Kidney (tissue), 14 donors: Measurements from ENCODE around the gene ALDH1L2. TPM values are rescaled to one million over a fixed set of nuclear protein-coding genes. Genes with fewer than 3 reads are reported as not detected.

ENCODE experiments used
- DNase-seq, 5 donors: peaks; one replicate each; pipeline ENCODE4 v3.0.0-alpha.2; 2013 to 2020
- FAIRE-seq: peaks from 2 replicates; lab custom pipeline; 2012; peaks lifted over from hg19 to GRCh38; lab: Jason Lieb, UNC
- H3K27ac ChIP-seq, 2 donors: one replicate each; pipeline ENCODE4 v1.7.0; 2013; ENCODE audit warnings: low read depth in 2 of 2, low read length in 2 of 2, inconsistent platforms in 1 of 2
- H3K27me3 ChIP-seq: one replicate; pipeline ENCODE4 v1.7.1; 2013; ENCODE audit warnings: low read length, inconsistent platforms; ENCODE audit not compliant: control insufficient read depth, insufficient read depth
- H3K36me3 ChIP-seq, 3 donors: one replicate each; pipeline versions ENCODE4 v1.7.0 to v1.7.1; 2013; ENCODE audit warnings: low read length in 3 of 3, control low read depth in 1 of 3, inconsistent platforms in 1 of 3; ENCODE audit not compliant: insufficient read depth in 3 of 3, control insufficient read depth in 2 of 3
- H3K4me1 ChIP-seq, 3 donors: one replicate each; pipeline versions ENCODE4 v1.7.0 to v1.7.1; 2013; ENCODE audit warnings: low read length in 3 of 3, inconsistent platforms in 1 of 3, low read depth in 1 of 3; ENCODE audit not compliant: control insufficient read depth in 2 of 3, insufficient read depth in 2 of 3
- H3K4me3 ChIP-seq, 3 donors: one replicate each; pipeline versions ENCODE4 v1.7.0 to v1.8.1; 2013; ENCODE audit warnings: low read length in 3 of 3, control low read depth in 1 of 3, inconsistent platforms in 1 of 3
- H3K9ac ChIP-seq, 3 donors: one replicate each; pipeline versions ENCODE4 v1.7.0 to v1.7.1; 2013; ENCODE audit warnings: low read length in 3 of 3, control low read depth in 1 of 3, inconsistent platforms in 1 of 3
- H3K9me3 ChIP-seq, 3 donors: one replicate each; pipeline versions ENCODE4 v1.7.0 to v1.7.1; 2013; ENCODE audit warnings: low read length in 3 of 3, control low read depth in 1 of 3, inconsistent platforms in 1 of 3; ENCODE audit not compliant: control insufficient read depth in 2 of 3, insufficient read depth in 1 of 3
- CTCF ChIP-seq: IDR thresholded peaks from 3 replicates; pipeline ENCODE4 v1.5.1; 2012; ENCODE audit warnings: mild to moderate bottlenecking, moderate library complexity, borderline replicate concordance; ENCODE audit not compliant: insufficient read depth; ENCODE audit errors: extremely low read depth
- intact Hi-C: fragments of 100-400 bp; cut with DNase I; formaldehyde crosslinking; loops from one replicate; pipeline ENCODE4 v1.11.1; 2022
- polyA plus RNA-seq: library from polyadenylated mRNA; stranded (reverse); fragments of 350-450 nt; fragmentation: Illumina TruSeq; extraction: RNeasy Lipid Tissue Mini Kit (QIAGEN cat#74804); gene quantifications from one replicate; pipeline ENCODE4 v1.2.3, GENCODE V29; 2014; ENCODE audit warnings: low read depth, low replicate concordance; ENCODE audit not compliant: insufficient read depth
- total RNA-seq: library from RNA; stranded (reverse); fragmentation: NEBNext Ultra II Directional; extraction: Animal tissue kit (Norgen Biotek cat#: 25700); gene quantifications from one replicate; pipeline ENCODE4 v1.2.1, GENCODE V29; 2021
- donor health status: control.
- donor health status: control.
- donor health status: control.
- donor health status: control.
- donor health status: control.
- donor health status: DM: yes; HTN: yes; CAD: no.
- donor health status: Normal renal cell carcinoma (clear cell type).

The ALDH1L2 gene
- total and polyA plus RNA-seq, 2 donors from 2014 or later = 0.28 to 17.2 TPM

- DNase-seq = no peak
- no peaks in the 10 kb centered on the region for H3K9me3 ChIP-seq
- no peaks in the 10 kb centered on the region for H3K4me1 ChIP-seq
- intact Hi-C loops = no loop called here
- no peak for TF ChIP-seq CTCF
- no peak overlapping the region for H3K9ac ChIP-seq
- H3K4me3 ChIP-seq = no peak overlapping the region
- H3K27ac ChIP-seq = no peak overlapping the region
- no peaks in the 10 kb centered on the region for H3K36me3 ChIP-seq
- no peak for FAIRE-seq
- H3K27me3 ChIP-seq = no peaks in the 10 kb centered on the region
Observed at GRCh38 chr12:105060715-105061378, 23.4 kb downstream of the ALDH1L2 start.

- no peak overlapping the region for H3K27ac ChIP-seq
- no peak overlapping the region for H3K4me3 ChIP-seq
- H3K27me3 ChIP-seq = no peaks in the 10 kb centered on the region
- no peaks in the 10 kb centered on the region for H3K9me3 ChIP-seq
- no peaks in the 10 kb centered on the region for H3K36me3 ChIP-seq
- DNase-seq (no peak), FAIRE-seq (no peak)
- H3K9ac ChIP-seq = no peak overlapping the region
- H3K4me1 ChIP-seq = no peaks in the 10 kb centered on the region
- intact Hi-C loops = loop anchor here (10.0 kb wide), 1 partner anchor 682 kb away; no protein-coding TSS in a partner anchor
- TF ChIP-seq CTCF = no peak
Observed at GRCh38 chr12:105057174-105057573, 27.1 kb downstream of the ALDH1L2 start.

GRCh38 chr12:105053116-105053572 is 31.1 kb downstream of the ALDH1L2 start:
- no peaks in the 10 kb centered on the region for H3K36me3 ChIP-seq
- intact Hi-C loops = loop anchor here (10.0 kb wide), 1 partner anchor 678 kb away; no protein-coding TSS in a partner anchor
- no peak overlapping the region for H3K9ac ChIP-seq
- DNase-seq (peak in 4 of 5 donors; percentile 66 to 88 (median 78)), FAIRE-seq (peak; percentile 25)
- no peak overlapping the region for H3K27ac ChIP-seq
- peak; percentile 89 for TF ChIP-seq CTCF
- no peaks in the 10 kb centered on the region for H3K4me1 ChIP-seq
- H3K27me3 ChIP-seq = no peaks in the 10 kb centered on the region
- H3K9me3 ChIP-seq = no peaks in the 10 kb centered on the region
- H3K4me3 ChIP-seq = no peak overlapping the region
